NCI-H1105 treated with DMSO at 0.1 percent for 48 hours (cell line): ENCODE results near the gene SND1.
A peak's percentile ranks its signal among the peaks of the same experiment; 100 is the strongest.

Experiments
- DNase-seq: peaks from one replicate; lab custom pipeline; 2025; lab: John Stamatoyannopoulos, UW

Gene SND1

DNA sequence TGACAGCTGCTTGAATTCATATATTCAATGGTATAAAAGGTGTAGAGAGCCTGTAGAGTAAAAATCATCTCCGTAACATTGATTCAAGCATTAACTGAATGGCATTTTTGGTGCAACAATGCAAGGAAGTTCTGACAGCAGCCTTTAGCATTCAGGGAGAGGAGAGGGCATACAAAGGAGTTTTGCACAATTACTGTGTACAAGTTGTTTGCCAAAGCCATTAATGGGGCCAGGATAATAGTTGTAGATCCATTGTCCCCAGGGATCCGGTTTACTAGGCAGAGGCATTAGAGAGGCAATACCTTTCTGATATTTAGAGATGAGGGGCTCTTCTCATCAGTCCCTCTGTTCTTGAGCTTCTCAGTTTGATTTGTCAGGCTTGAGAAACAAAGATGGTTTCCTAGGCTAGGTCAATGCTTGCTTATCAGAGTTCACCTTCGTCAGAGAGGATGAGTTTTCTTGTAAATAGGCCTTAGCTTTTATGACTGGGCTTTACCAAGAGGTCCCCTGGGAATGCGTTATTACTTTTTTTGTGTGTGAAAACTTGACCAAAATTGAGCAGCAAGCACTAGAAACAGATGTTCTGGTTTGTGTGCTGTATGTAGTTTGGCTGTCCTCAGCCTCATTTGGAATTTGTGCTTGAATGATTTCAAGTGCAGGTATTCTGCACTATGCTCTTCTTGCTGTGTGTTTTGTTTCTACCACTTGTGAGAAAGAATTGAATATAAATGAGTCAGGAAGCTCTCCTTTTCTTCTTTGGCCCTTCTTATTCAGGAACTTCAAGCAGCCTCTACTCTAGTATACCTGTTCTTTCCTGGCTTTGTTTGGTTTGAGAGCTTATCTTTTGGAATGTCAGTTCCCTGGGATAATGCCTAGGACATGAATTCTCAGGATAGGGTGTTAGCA lies 32.0 kb downstream of the SND1 start:
- DNase-seq = peak; percentile 69

DNA sequence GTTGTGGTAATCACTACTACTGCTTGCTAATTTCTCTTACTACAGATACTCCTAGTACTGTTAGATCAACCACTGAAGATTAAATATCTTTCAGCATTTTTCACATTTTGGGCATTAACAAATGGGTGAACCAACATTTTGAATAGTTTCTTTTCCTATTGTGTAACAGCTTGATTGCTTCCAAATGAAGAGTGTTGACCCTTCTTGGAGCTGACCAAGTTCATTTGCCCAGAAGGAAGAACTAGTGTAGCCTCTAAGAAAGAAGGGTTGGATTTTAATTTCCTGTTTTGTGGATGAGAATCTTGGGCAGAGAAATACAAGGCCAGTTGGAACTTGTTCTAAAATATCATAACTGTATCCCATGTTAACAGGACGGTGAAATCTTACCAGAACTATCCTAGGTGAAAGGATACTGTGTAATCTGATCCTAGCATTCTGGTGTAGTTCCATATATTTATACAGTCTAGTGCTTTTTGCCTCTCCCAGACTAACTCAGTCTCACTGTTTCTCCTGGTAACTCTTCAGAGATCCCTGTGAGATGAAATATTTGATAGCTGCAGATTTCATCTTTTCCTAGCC lies 37.3 kb downstream of the SND1 start:
- DNase-seq = no peak

DNA sequence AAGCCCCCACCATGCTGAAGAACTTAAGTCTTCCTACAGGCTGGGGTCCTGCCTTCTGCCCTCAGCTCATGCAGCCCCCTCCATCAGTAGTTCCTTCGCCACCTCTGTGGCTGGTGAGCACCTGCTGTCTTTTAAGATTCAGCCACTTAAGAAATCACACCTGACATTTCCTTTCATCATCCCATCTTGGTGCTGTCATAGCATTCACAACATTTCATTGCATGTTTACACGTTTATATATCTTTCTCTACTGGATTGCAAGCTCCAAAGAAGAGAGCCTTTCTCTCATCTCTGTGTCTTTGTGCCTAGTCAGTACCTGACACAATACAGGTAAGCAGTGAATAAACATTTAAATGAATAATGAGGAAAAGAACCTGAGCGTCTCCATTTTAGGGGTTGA lies 38.3 kb downstream of the SND1 start:
- DNase-seq = no peak

DNA sequence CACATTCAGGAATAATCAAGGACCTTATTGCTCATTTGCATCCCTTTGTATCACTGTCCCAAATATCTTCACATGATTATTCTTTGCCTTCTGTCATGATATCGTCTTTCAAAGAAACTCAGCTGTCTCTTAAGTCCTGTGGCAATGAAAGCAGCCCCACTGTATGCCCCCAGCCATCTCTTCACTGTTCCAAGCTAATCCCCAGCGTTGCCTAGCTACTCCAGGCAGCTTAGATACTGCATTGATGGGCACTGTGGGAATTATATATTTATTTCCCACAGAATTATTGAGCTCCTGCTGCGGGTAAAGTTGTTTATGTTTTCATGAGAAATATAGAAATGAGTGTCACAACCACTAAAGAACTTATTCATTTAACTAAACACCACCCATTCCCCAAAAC lies 38.8 kb downstream of the SND1 start:
- no peak for DNase-seq

DNA sequence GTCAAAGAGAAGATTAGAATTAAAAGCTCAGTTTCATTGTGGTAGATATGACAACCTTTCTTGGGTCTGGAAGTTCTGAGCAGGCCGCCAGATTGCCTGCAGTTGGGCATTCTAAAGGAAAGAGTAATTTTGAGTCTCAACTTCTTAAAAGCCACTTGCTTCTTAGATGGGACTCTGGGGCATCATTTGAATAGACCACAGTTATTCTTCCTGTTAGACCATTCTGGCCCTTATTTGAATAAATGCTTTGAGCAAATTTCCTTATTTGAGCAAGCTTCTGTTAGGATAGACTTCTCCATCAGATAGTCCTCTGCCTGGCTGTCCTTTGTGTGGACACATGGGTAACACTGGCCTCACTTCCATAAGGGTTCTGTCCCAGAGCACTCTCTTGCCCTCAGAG lies 40.2 kb downstream of the SND1 start:
- no peak for DNase-seq

DNA sequence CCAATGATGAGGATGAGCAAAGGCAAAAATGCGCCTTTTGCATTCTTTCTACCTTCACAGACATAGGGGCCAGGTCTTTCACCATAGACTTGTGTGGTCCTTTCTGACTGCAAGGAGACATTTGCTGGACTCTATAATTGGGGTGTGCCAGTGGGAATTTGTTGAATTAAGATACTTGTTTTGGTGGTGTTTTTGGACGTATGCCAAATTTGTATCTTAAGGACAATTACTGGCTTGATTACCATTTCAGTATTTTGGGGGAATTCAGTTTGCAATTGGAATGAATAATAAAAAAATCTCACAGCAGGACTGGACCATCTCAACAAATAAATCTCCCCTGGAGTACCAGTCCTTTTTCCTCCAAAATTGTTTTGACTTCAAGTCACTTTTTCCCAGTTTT lies 47.9 kb downstream of the SND1 start:
- no peak for DNase-seq

DNA sequence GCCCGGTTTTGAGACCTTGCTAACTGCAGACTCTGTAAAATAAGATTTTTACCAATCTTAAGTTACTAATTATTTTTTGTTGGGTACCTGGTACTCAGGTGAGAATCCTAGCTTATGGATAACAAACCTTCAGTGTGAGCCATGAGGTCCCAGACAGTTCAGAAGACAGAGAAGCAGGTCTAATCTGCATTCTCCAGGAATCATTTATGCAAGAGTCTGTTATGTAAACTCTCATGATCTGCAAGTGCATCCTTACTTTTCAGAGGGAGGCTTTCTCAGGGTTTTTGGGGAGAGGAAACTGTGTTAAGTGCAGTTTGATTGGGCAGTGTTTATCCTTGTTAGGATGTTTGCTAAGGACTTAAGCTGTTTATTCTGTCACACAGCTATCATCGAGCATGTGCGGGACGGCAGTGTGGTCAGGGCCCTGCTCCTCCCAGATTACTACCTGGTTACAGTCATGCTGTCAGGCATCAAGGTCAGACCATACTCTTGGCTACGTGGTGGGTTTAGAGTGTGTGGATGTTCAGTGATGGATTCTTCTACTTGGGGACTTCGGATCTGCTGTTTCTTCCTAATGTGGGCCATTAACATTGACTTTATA lies 50.2 kb downstream of the SND1 start:
- DNase-seq = no peak

DNA sequence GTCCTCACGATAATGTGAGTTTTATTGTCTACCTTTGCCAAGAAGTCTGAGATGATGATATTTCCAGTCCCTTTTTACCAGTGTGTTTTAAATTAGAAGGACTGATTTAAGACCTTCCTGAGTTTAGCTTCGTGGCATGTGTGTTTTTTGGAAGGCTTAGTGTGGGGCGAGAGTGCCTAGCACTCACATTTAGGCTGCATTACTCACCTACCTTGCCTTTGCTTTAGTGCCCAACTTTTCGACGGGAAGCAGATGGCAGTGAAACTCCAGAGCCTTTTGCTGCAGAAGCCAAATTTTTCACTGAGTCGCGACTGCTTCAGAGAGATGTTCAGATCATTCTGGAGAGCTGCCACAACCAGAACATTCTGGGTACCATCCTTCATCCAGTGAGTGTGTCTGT lies 50.9 kb downstream of the SND1 start:
- DNase-seq = no peak

DNA sequence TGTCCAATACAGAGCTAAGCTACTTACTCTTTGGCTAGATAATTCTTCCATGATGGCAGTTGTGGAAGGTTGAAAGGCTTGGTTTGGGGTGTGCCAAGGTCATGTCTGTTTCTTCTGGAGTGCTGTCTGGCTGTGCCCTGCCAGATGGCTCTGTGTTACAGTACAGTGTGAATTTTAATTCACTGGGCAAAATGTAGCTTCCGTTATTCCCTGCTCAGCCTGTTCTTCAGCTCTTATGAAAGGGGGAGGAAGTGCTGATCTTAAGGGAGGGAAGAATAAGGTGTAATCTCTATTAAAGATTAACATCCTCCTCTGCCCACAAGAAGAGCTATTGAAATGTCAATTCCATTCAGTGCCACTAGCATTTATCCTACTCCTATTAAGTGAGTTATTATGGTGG lies 52.2 kb downstream of the SND1 start:
- DNase-seq = no peak

DNA sequence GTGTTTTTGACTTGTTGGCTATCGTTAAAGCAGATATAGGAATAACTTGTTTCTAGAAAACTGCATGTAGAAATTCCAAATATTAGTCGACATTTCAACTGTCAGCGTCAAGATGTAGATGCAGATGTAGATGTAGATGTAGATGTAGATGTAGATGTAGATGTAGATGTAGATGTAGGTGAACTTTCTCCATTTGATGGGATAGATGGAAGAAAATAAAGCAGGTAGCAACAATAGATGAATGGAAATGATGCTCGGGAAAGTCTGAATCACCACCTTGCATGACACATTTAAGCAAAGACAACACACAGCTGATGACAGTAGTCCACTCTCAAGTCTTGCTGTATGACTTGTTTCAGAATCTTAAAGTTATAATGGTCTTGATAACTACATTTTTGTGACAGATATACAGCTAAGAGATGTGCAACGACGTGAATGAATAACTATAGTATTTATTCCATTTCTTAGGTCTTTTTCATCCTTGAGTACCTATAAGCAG lies 53.5 kb downstream of the SND1 start:
- DNase-seq = no peak

DNA sequence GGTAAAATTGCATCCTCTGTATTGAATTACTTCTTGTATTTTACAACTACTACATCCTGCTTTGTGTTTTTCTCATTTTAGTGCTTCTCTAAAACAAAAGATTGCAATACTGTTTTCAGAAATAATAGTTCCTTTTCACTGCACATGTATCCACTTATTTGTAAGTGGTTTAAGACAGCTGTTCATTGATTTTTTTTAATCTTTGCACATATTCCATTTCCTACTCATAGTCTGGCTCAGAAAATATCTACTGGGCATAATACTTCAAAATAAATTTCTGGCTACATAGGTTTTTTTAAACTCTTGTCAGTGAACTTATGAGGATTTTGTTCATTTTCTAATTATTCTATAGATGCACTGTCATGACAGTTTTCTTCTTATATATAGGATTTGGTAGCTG lies 54.8 kb downstream of the SND1 start:
- DNase-seq = no peak

DNA sequence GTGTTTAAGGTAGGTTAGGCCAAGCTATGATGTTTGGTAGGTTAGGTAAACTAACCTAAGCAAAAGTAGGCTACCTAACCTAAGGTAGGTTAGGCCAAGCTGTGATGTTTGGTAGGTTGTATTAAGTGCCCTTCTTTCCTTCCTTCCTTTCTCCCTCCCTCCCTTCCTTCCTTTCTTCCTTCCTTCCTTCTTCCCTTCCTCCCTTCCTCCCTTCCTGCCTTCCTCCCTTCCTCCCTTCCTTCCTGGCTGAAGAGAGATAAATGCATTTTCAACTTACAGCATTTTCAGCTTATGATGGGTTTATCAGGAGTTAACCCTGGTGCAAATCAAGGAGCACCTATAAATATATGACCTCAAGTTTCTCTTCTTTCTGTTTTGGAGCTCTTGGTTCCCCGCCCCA lies 56.2 kb downstream of the SND1 start:
- DNase-seq = no peak

DNA sequence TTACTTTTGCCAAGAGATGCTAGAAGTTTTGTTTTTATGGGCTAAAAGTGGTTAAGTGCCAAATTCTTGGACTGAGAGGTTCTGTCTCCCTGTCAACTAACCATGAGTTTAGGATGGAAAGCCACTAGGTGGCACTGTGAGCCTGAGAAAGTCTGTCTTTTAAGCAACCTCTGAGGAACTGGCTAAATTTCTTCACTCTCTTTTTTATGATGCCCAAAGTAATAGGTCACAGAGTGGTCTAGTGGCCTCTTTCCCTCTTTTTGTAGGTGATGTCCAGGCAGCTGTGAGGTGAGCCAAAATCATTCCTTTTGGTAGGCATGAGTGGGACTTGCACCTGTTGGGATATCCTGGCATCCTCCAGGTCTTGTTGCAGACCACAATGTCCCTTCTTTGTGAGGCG lies 56.8 kb downstream of the SND1 start:
- peak; percentile 67 for DNase-seq

DNA sequence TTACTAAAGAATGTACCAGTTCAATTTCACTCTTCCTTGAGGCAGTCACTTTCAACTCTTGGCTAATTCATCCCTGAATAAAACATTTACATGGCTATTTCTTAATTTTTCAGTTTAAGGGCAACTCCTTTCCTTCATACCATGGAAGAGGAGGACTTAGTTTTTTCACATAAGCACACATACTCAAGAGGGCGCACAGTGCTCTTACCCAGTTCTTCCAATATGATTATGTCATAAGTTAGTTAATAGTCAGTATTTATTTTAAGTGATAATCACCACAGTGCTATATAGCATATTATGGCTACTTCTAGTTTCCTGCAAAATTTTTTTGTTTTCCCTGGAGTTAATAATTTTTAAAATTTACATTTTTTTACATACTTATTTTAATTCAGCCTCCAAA lies 58.6 kb downstream of the SND1 start:
- no peak for DNase-seq

DNA sequence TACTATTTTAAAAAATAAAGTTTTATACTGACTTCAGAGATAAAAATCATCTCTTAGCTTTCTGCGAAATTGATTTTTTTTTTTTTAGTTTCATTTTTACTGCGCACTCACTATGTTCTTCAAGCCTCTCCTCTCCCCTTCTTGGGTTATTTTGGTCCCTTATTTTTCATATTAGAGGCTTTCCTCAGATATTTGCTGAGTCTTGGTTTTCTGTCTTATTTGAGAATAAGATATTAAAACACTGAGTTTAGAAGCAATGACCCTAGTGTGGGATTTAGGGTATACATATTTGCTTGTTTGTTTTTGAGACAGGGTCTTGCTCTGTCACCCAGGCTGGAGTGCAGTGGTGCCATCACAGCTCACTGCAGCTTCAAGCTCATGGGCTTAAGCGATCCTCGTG lies 59.9 kb downstream of the SND1 start:
- no peak for DNase-seq

DNA sequence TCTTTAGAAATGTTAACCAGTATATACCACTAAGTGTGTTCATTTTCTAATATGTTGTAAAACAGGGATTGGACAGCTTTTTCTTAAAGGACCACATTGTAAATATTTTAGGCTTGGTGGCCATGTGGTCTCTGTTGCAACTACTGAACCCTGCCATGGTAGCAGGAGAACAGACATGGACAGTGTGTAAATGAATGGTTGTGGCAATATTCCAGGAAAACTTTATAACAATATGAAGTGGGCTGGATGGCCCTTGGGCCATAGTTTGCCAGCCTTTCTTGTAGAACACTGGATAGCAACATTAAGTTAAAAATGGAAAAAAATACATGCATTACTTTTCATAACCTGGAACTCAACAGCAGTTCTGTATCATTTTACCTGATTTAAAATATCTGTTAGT lies 61.0 kb downstream of the SND1 start:
- no peak for DNase-seq

DNA sequence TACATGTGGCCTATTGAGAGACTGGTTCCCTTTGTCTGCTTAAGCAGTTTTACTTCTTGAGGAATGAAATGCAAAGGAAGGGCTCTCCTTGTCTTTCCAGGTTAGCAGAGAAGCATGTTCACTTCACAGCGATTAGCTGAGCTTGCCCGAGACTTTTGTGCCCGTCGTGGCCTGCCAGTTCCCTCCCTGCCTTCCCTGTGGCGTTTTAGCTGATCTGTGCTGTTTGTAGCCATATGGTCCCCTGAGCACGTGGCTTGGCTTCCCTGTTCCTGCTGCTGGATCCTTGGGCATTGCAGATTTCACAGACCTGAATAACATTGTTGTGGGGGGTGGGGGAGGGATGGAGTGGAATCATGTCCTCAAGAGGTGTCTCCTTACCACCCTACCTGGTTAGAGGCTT lies 61.8 kb downstream of the SND1 start:
- no peak for DNase-seq

DNA sequence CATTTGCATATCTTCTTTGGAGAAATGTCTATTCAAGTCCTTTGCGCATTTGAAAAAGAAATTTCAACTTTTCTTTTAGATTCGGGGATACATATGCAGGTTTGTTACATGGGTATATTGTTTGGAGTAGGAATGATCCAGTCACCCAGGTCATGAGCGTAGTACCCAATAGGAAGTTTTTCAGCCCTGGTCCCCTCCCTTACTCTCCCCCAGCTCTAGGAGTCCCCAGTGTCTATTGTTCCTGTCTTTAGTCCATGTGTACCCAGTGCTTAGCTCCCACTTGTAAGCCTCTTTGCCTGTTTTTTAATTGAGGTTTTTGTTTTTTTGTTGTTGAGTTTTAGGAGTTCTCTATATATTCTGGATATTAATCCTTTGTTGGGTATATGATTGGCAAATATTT lies 63.3 kb downstream of the SND1 start:
- DNase-seq = no peak

DNA sequence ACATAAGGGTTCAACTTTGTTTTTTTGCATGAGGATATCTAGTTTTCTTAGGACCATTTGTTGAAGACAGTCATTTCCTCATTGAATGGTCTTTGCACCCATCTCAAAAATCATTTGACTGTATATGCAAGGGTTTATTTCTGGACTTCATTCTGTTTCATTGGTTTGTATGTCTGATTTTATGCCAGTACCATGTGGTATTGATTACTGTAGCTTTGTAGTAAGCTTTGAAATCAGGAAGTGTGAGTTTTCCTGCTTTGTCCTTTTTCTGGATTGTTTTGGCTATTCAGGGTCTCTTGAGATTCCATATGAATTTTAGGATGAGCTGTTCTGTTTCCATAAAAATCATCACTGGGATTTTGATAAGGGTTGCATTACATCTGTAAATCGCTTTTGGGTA lies 63.9 kb downstream of the SND1 start:
- no peak for DNase-seq

DNA sequence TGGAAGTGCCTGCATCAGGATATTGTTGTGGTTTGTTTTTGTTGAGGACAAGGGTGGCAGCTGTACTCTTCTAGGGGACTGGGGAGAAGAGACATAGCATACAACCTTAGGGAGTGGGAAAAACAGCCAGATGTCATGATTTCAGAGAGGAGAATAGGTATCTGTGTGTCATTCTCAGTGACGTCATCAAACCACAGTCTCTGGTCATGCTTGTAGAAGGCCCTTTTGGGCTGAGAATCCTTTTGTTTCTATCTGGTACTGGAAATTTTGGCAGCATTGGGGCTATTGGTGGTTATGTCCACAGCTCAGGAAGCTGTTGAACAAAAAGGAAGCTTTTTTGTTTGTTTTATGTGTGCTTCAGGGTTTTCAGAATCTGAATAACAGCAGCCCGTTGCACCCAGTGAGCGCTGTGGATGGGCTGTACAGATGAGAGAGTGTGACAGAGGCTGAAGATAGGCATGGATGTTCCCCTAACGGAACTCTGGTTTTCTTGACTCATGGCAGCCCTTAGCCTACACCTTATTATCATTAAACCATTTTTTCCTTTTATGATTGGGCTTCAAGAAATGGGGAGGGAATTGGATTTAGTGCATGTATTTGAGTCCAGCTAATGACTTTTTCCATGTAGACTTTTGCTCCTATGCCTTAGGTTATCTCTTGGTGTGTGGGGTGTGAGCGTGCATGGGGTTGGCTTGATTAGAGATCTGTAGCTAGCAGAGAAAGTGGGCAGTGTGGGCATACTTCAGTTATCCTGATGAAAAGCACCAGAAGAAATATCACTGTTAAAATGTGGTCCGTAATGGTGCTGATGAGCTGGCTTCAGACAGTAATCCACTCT lies 65.7 kb downstream of the SND1 start:
- DNase-seq = no peak

DNA sequence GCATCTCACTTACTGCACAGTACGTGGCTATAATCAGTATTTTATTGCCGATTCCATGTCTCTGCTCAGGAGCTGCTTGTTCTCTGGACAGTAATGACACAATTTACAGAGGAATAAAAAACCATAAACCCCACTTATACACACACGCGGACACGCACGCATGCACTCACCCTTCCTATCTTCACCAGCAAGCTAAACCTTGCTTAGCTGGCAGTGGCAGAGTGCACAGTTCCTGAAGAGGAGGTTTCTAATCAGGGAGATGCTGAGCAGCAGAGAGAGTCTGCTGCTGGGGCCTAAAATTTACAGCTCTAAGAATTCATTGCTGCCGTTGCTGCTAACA lies 66.3 kb downstream of the SND1 start:
- DNase-seq = no peak

DNA sequence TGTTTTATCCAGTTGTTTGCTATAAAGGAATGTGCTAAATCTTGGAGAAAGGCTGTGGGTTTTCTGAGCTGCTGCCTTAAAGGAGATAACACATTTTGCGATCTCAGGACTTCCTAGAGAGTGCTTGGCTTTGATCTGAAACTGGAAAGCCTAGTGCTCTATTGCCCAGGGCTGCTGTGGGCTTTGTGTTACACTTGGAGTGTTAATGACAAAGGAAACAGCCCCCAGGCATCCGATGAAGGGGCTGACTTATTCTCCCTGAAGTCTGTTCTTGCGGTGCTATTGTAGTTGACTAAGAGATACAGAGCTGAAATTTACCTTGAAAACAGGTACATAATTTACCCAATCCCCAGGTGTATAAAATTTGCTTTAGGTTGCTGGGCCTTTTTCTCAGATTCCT lies 74.5 kb downstream of the SND1 start:
- no peak for DNase-seq
